ENCODE data around the gene CDAN1.

Gene CDAN1

GRCh38 chr15:42716125-42716524, 20.8 kb downstream of the CDAN1 start:
- H3K4me3 ChIP-seq (ENCODE audit: low read depth, low read length): no peak overlapping the region
- DNase-seq (ENCODE audit: low read depth): no peak

GRCh38 chr15:42712584-42712983, 24.3 kb downstream of the CDAN1 start:
- no peak overlapping the region for H3K4me3 ChIP-seq (ENCODE audit: low read depth, low read length)
- DNase-seq (ENCODE audit: low read depth): no peak

GRCh38 chr15:42711746-42712145, 25.2 kb downstream of the CDAN1 start:
- no peak for DNase-seq (ENCODE audit: low read depth)
- no peak overlapping the region for H3K4me3 ChIP-seq (ENCODE audit: low read depth, low read length)

GRCh38 chr15:42710662-42711061, 26.3 kb downstream of the CDAN1 start:
- DNase-seq (ENCODE audit: low read depth): no peak

GRCh38 chr15:42707873-42708544, 28.9 kb downstream of the CDAN1 start:
- H3K4me3 ChIP-seq (ENCODE audit: low read depth, low read length): no peak overlapping the region
- DNase-seq (ENCODE audit: low read depth): no peak

More at GRCh38 chr15:42710662-42711061, 26.3 kb downstream of the CDAN1 start:
- no peak overlapping the region for H3K4me3 ChIP-seq (ENCODE audit: low read depth, low read length)

GRCh38 chr15:42707068-42707467, 29.9 kb downstream of the CDAN1 start:
- no peak for DNase-seq (ENCODE audit: low read depth)
- H3K4me3 ChIP-seq (ENCODE audit: low read depth, low read length): no peak overlapping the region

GRCh38 chr15:42705336-42705735, 31.6 kb downstream of the CDAN1 start:
- no peak overlapping the region for H3K4me3 ChIP-seq (ENCODE audit: low read depth, low read length)
- no peak for DNase-seq (ENCODE audit: low read depth)

- H3K4me3 ChIP-seq (ENCODE audit: low read depth, low read length): no peak overlapping the region
- DNase-seq (ENCODE audit: low read depth): no peak
Observed at GRCh38 chr15:42704492-42704926, 32.4 kb downstream of the CDAN1 start.

GRCh38 chr15:42696626-42697025, 40.3 kb downstream of the CDAN1 start:
- DNase-seq (ENCODE audit: low read depth): no peak
- no peak overlapping the region for H3K4me3 ChIP-seq (ENCODE audit: low read depth, low read length)

- no peak overlapping the region for H3K4me3 ChIP-seq (ENCODE audit: low read depth, low read length)
- no peak for DNase-seq (ENCODE audit: low read depth)
Observed at GRCh38 chr15:42695527-42696071, 41.3 kb downstream of the CDAN1 start.

- DNase-seq (ENCODE audit: low read depth): no peak
- H3K4me3 ChIP-seq (ENCODE audit: low read depth, low read length): no peak overlapping the region
Observed at GRCh38 chr15:42694398-42694797, 42.5 kb downstream of the CDAN1 start.

GRCh38 chr15:42693942-42694341, 43.0 kb downstream of the CDAN1 start:
- DNase-seq (ENCODE audit: low read depth): no peak
- no peak overlapping the region for H3K4me3 ChIP-seq (ENCODE audit: low read depth, low read length)

GRCh38 chr15:42693496-42693895, 43.4 kb downstream of the CDAN1 start:
- no peak for DNase-seq (ENCODE audit: low read depth)

GRCh38 chr15:42692997-42693396, 43.9 kb downstream of the CDAN1 start:
- DNase-seq (ENCODE audit: low read depth): no peak
- H3K4me3 ChIP-seq (ENCODE audit: low read depth, low read length): no peak overlapping the region

More at GRCh38 chr15:42693496-42693895, 43.4 kb downstream of the CDAN1 start:
- no peak overlapping the region for H3K4me3 ChIP-seq (ENCODE audit: low read depth, low read length)

- no peak overlapping the region for H3K4me3 ChIP-seq (ENCODE audit: low read depth, low read length)
- DNase-seq (ENCODE audit: low read depth): no peak
Observed at GRCh38 chr15:42692536-42692935, 44.4 kb downstream of the CDAN1 start.

- no peak for DNase-seq (ENCODE audit: low read depth)
- no peak overlapping the region for H3K4me3 ChIP-seq (ENCODE audit: low read depth, low read length)
Observed at GRCh38 chr15:42691770-42692169, 45.2 kb downstream of the CDAN1 start.

- no peak for DNase-seq (ENCODE audit: low read depth)
- no peak overlapping the region for H3K4me3 ChIP-seq (ENCODE audit: low read depth, low read length)
Observed at GRCh38 chr15:42691308-42691707, 45.6 kb downstream of the CDAN1 start.

GRCh38 chr15:42688301-42688700, 48.6 kb downstream of the CDAN1 start:
- no peak overlapping the region for H3K4me3 ChIP-seq (ENCODE audit: low read depth, low read length)
- DNase-seq (ENCODE audit: low read depth): no peak

GRCh38 chr15:42687740-42688139, 49.2 kb downstream of the CDAN1 start:
- DNase-seq (ENCODE audit: low read depth): no peak
- no peak overlapping the region for H3K4me3 ChIP-seq (ENCODE audit: low read depth, low read length)

- H3K4me3 ChIP-seq (ENCODE audit: low read depth, low read length): no peak overlapping the region
- DNase-seq (ENCODE audit: low read depth): no peak
Observed at GRCh38 chr15:42686281-42686680, 50.6 kb downstream of the CDAN1 start.

GRCh38 chr15:42681119-42681518, 55.8 kb downstream of the CDAN1 start:
- H3K4me3 ChIP-seq (ENCODE audit: low read depth, low read length): no peak overlapping the region
- no peak for DNase-seq (ENCODE audit: low read depth)
